GM04504 (cell line): Measurements from ENCODE around the gene PGAP3.

Experiments
- DNase-seq: peaks from one replicate; pipeline ENCODE4 v3.0.0-alpha.2; 2012; ENCODE audit warnings: low read depth

Gene PGAP3

DNA sequence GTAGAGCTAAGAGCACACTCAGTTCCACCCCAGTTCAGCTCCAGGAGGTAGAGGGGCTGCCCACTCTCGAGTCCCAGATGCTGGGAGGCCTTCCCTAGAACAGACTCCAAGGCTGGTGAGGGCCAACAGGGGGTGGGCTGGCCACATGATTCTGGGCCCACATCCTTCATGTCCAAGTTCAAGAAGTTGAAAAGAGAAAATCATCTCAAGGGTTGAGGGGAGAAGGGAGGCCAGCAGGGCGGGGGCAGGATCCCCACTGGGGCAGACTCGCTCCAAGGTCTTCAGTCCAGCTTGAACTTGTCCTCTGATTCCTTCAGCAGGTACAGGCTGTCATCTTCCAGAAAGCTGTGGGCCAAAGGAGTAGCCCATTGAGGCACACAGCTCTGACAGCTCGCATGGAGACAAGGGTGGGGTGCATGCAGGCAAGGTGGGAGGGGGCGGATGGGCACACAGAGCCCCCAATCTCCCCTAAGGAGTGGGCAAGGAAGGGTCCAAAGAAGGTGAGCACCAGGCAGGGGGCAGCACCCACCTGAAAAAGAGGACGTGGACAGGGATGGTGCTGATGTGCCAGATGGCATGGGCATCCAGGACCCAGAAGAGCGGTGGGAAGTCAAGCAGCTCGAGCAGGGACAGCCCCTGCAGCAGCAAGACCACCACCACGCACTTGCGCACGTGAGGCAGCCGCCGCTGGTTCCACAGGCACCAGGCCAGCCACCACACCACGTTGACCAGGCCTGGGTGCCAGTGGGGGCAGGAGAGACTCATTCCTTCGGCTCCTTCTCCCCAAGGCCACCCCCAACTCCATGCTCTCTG lies 15.1 kb downstream of the PGAP3 start:
- no peak for DNase-seq

GRCh38 chr17:39671651-39672521 lies 16.0 kb downstream of the PGAP3 start:
- no peak for DNase-seq

GRCh38 chr17:39670746-39671145 lies 17.1 kb downstream of the PGAP3 start:
- DNase-seq: no peak

- no peak for DNase-seq
Measured at GRCh38 chr17:39669897-39670735, 17.7 kb downstream of the PGAP3 start.

DNA sequence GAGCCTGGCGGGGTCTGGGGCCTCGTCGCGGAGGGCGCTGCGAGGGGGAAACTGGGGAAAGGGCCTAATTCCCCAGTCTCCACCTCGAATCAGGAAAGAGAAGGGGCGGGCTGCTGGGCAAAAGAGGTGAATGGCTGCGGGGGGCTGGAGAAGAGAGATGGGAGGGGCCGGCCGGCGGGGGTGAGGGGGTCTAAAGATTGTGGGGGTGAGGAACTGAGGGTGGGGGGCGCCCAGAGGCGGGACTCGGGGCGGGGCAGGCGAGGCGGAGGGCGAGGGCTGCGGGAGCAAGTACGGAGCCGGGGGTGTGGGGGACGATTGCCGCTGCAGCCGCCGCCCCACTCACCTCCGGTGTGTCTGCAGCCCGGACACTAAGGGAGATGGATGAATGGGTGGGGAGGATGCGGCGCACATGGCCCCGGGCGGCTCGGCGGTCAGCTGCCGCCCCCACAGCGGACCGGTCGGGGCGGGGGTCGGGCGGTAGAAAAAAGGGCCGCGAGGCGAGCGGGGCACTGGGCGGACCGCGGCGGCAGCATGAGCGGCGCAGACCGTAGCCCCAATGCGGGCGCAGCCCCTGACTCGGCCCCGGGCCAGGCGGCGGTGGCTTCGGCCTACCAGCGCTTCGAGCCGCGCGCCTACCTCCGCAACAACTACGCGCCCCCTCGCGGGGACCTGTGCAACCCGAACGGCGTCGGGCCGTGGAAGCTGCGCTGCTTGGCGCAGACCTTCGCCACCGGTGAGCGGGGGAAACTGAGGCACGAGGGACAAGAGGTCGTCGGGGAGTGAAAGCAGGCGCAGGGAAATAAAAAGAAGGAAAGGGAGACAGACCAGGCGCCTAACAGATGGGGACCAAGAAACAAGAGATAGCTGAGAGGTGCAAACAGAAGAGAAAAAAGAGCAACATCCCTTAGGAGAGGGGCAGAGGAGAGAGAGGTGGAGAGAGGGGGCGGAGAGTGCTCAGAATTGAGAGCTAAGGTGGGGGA lies 19.6 kb downstream of the PGAP3 start, which contains the start of gene PNMT:
TSS of gene PNMT (plus strand) at position 509 of the 980 bp plus-strand sequence. CDS start at position 532, 23 bp downstream.
- no peak for DNase-seq

DNA sequence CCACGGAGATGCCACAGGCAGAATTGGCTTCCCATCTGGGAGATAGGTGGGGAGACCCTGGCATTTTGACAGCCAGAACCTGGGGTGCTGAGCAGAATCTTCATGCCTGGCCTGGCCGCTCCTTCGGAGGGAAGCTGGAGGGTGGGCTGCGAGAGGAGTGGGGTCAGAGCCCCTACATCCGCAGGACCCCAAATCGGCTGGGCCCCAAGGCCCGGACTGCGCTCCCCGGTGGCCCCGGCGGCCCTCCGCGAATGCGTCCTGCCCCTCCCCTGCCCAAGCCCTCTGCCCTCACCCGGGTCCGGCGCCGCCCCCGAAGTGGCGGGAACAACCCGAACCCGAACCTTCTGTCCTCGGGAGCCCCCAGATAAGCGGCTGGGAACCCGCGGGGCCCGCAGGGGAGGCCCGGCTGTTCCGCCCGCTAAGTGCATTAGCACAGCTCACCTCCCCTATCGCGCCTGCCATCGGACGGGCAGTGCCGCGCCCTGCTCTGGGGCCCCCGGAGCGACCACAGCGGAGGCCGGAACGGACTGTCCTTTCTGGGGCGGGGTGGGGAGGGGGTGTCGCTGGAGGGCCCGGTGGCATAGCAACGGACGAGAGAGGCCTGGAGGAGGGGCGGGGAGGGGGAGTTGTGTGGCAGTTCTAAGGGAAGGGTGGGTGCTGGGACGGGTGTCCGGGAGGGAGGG lies 20.5 kb downstream of the PGAP3 start:
- DNase-seq: no peak

DNA sequence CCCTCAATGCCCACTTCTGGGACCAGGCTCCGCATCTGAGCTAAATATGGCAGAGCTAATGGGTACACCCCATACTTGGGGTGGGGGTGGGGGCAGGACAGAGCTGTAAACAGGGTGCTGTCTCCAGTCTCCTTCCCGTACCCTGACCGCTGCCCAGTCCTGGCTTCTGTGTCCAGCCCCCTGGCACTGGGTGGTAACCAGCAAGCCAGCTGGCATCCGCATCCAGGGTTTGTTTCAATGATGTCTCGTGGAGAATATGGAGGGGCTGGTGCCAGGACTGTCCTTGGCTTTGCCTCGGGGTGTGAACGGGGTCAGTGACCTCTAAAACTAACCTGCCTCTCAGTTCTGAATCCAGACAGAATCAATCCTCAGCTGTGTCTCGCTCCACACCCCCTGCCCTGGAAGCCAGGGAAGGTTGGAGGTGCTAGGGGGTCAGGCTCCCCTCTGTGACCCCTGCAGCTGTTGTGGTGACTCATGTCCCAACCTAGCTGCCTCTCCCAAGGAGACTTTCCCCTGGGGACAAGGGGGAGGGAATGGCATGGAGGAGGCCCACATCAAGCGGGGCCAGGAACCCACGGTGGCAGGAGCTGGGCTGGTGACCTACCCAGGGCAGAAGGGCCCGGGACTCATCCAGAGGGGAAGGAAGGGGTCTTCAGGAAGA lies 21.1 kb downstream of the PGAP3 start:
- DNase-seq: no peak

DNA sequence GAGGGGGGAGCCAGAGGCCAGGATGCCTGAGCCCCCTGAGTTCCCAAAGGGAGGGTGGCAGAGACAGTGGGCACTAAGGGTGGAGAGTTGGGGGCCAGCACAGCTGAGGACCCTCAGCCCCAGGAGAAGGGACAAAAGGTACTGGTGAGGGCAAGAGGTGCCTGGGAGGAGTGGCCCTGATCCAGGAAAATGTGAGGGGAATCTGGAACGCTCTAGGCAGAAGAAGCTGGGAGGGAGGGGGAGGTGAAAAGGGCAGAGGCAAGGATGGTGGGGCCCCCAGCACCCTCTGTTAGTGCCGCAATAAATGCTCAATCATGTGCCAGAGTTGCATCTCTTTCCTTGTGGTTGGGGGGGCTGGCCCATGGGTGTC lies 21.6 kb downstream of the PGAP3 start:
- DNase-seq: no peak

DNA sequence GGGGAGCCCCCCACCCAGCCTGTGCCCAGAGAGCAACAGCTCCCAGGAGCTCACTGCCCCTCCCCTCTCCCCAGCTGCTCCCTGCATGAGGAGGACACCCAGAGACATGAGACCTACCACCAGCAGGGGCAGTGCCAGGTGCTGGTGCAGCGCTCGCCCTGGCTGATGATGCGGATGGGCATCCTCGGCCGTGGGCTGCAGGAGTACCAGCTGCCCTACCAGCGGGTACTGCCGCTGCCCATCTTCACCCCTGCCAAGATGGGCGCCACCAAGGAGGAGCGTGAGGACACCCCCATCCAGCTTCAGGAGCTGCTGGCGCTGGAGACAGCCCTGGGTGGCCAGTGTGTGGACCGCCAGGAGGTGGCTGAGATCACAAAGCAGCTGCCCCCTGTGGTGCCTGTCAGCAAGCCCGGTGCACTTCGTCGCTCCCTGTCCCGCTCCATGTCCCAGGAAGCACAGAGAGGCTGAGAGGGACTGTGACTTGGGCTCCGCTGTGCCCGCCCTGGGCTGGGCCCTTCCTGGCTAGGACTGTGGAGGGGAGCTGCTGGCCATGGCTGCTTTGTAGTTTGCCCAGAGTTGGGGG lies 22.1 kb downstream of the PGAP3 start:
- DNase-seq: no peak

DNA sequence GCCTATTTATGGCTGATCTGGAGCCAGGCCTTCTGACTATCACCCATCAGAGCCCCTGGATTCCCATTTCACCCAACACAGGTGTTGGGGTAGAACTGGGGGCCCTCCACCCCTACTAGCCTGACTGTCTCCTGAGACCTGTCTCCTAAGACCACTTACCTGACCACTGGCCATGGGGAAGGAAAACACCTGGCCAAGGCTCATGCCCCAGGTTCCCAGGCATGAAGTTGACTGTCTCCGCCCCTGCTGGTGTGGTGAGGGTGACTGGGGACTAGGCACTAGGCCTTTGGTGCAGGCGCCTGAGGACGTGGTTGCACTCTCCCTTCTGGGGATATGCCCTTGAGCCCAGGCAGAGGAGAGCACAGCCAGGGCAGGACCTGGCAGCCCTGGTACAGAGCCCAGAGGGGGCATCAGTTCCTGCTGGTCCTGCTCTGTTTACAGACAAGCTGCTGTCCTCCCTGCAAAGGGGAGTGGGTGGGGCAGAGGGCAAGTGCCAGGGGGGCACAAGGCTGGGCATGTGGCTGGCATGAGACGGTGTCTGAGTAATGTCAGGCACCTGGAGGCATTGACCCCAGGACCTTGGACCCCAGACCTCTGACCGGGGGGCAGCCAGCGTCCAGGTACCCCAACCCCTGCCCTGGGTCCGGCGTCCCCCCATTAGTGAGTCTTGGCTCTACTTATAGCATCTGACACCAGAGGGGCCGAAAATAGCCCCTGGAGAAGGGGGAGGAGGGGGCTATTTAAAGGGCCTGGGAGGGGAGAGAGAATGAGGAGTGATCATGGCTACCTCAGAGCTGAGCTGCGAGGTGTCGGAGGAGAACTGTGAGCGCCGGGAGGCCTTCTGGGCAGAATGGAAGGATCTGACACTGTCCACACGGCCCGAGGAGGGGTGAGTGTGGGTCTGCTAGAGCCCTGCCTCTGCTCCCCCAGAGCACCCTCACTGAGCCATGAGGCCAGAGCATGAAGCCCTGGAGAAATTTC lies 23.0 kb downstream of the PGAP3 start, which contains the start of gene TCAP:
TSS of gene TCAP (plus strand) at position 769 of the 981 bp plus-strand sequence. CDS start at position 780, 11 bp downstream.
- no peak for DNase-seq

GRCh38 chr17:39663688-39664580 lies 23.9 kb downstream of the PGAP3 start:
- DNase-seq: no peak

DNA sequence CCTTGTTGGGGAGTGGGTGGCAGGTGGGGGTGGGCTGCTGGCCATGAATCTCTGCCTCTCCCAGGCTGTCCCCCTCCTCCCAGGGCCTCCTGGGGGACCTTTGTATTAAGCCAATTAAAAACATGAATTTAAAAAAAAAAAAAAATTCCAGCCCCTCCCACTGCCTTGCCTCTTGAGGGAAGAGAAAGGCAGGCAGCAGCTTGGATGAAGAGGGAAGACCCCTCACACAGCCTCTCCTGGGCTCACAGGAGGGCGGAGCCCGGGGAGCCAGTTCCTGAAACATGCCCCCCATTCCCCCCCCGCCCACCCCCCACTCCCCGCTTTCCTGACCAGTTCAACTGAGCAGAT lies 24.5 kb downstream of the PGAP3 start:
- no peak for DNase-seq

GRCh38 chr17:39662551-39663339 lies 25.1 kb downstream of the PGAP3 start:
- DNase-seq: no peak

- no peak for DNase-seq
Measured at GRCh38 chr17:39661744-39662541, 25.9 kb downstream of the PGAP3 start.
